NCI-H510A (cell line): Measurements from ENCODE around the gene NCS1.
"Not testable (repeated sequence)": the region's sequence is repeated elsewhere in the genome, so short reads cannot be mapped to it uniquely, and the experiment has no call there.

Experiments used
- DNase-seq: peaks from one replicate; lab custom pipeline; 2025; lab: John Stamatoyannopoulos, UW

NCS1 gene

GRCh38 chr9:130263601-130264413, 91.6 kb downstream of the NCS1 start:
- no peak for DNase-seq

- DNase-seq = no peak
Measured at GRCh38 chr9:130264414-130265350, 92.5 kb downstream of the NCS1 start.

- DNase-seq = no peak
Measured at GRCh38 chr9:130265431-130266235, 93.4 kb downstream of the NCS1 start, which contains the start of gene HMCN2. Gene HMCN2, plus strand, starts transcription at chr9:130265760. Its CDS starts 119 bp downstream, at chr9:130265879.

- no peak for DNase-seq
Measured at GRCh38 chr9:130266236-130267098, 94.3 kb downstream of the NCS1 start.

GRCh38 chr9:130267930-130268329, 95.7 kb downstream of the NCS1 start:
- no peak for DNase-seq

DNA sequence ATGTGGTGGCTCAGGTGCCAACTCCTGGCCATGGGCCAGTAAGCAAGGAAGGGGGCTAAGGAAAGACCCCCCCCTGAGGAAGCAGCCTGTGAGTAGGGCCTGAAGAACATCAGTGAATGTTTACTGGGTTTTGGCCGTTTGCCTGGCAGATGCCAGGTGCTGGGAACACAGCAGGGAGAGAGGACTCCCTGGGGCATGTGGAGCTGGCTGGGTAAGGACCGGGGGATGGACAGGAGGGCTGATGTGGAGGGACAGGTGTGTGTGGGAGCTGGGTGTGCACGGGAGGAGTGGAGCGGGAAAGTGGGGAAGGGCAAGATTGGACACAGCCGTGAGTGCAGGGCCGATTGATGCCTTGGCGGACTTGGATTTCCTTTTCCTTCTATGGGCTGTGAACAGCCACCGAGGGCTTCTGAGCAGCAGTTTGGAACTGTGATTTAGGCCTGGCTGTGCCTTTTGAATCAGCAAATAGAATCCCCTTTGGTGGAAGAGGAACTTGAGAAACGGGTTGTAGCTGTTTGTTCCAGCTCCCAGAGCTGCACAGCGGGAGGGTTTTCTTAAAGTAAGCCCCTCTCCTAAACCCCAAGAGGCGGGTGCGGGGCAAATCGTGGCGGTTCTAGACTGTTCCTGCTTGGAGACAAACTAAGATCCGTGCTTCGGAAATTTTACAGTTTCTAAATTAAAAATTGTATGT, 96.5 kb downstream of the NCS1 start:
- DNase-seq = peak; percentile 58

- no peak for DNase-seq
Measured at GRCh38 chr9:130271473-130271872, 99.3 kb downstream of the NCS1 start.

- DNase-seq = no peak
Measured at GRCh38 chr9:130275156-130275555, 103.0 kb downstream of the NCS1 start.

GRCh38 chr9:130276121-130276520, 103.9 kb downstream of the NCS1 start:
- no peak for DNase-seq

GRCh38 chr9:130276955-130277354, 104.8 kb downstream of the NCS1 start:
- no peak for DNase-seq

DNA sequence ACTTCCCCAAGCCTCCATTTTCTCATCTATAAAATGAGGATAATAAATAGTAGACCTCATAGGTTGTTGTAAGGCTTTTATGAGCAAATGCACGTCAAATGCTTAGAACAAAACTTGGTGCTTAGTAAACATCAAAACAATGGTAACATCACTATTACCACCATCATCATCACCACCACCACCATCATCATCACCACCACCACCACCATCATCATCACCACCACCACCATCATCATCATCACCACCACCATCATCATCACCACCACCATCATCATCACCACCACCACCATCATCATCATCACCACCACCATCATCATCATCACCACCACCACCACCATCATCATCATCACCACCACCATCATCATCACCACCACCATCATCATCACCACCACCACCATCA, 105.3 kb downstream of the NCS1 start:
- DNase-seq = not testable (repeated sequence)

GRCh38 chr9:130283539-130284248, 111.5 kb downstream of the NCS1 start:
- DNase-seq = no peak

DNA sequence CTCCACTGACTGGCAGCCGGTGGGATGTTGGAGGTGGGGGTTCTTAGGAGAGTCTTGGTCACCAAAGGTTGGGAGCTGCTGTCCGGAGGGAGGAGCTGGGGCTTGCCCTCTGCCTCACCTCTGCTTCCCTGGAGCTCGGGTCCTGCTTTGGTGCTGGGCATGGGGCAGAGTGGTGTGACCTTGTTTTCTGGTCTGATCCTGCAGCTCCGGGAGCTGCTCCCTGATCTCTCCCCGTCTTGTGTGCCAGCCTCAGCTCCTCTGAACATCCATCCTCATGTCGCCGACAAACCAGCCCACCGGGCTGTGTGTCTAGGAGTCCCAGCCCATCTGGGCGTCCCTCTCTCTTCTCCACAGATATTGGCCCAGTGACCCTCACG, 112.0 kb downstream of the NCS1 start:
- DNase-seq = no peak

- DNase-seq = no peak
Measured at GRCh38 chr9:130284690-130285089, 112.5 kb downstream of the NCS1 start.

DNA sequence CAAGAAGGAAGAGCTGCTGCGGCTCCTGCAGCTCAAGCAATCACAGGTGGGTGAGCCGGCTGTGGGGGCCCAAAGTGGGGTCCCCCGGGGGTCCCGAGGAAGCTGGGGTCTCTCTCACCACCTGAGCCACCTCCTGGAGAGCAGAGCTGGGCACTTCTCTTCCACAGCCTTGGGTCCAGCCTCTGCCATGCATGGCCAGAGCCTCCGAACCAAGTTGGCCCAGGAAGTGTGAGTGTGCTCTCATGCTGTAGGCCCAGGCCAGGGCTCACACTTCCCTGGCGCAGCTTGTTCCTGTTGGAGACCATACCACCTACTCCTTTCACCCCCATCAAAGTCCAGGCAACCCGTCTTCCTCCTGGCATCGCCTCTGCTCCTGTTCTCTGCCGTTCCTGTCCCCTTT, 113.1 kb downstream of the NCS1 start:
- no peak for DNase-seq

DNA sequence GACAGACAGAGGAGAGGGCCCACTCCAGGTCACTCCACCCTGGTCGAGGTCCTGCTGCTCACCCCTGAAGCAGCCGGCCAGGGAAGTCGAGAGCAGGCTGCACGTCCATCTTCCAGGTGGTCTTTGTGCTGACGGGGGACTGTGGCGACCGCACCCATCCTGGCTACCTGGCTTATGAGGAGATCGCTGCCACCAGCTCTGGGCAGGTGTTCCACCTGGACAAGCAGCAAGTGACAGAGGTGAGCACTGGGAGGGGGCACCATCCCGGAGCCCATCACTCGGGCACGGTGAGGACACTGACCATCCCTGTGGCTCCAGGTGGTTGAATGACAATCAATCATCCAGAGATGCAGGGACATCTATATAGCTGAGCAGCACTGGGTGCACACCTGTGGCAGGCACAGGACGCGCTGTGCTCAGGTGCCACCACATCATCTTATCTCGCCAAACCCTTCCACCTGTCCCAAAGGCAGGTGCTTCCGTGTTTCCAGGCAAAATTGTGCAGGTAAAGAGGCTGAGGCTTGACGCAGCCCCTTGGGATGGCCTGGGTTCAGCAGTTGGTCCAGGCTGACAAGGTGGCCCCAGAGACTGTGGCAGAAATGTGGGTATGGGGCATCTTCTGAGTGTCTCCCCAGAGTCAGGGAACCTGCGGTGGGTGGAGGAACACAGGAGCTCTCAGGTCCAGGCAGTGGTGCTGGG, 114.0 kb downstream of the NCS1 start:
- no peak for DNase-seq
